Small intestine (tissue), 16 donors: ENCODE results near the gene TACR3. TPM values are rescaled to one million over a fixed set of nuclear protein-coding genes. Genes with fewer than 3 reads are reported as not detected.
"Not testable (repeated sequence)": the region's sequence is repeated elsewhere in the genome, so short reads cannot be mapped to it uniquely, and the experiment has no call there.

ENCODE experiments used
- DNase-seq, 2 donors: peaks; one replicate each; pipeline versions ENCODE4 v3.0.0 to v3.0.0-alpha.2; 2013
- FAIRE-seq: peaks from 2 replicates; lab custom pipeline; 2012; peaks lifted over from hg19 to GRCh38; lab: Jason Lieb, UNC
- H3K27ac ChIP-seq, 3 donors: one replicate each; pipeline ENCODE4 v1.5.1; 2013; ENCODE audit warnings: low read length in 2 of 3, mild to moderate bottlenecking in 2 of 3, control low read depth in 1 of 3, inconsistent platforms in 1 of 3, low read depth in 1 of 3, moderate library complexity in 1 of 3
- H3K27me3 ChIP-seq, 3 donors: one replicate each; pipeline ENCODE4 v1.6.1; 2013; ENCODE audit warnings: low read length in 3 of 3, inconsistent platforms in 1 of 3; ENCODE audit not compliant: control insufficient read depth in 3 of 3, insufficient read depth in 3 of 3
- H3K36me3 ChIP-seq, 3 donors: one replicate each; pipeline ENCODE4 v1.6.1; 2013; ENCODE audit warnings: low read length in 3 of 3, inconsistent platforms in 1 of 3, low read depth in 1 of 3, mild to moderate bottlenecking in 1 of 3, moderate library complexity in 1 of 3; ENCODE audit not compliant: control insufficient read depth in 3 of 3, insufficient read depth in 2 of 3
- H3K4me1 ChIP-seq, 3 donors: one replicate each; pipeline ENCODE4 v1.6.1; 2013; ENCODE audit warnings: low read length in 2 of 3, inconsistent platforms in 1 of 3, low read depth in 1 of 3, mild to moderate bottlenecking in 1 of 3, moderate library complexity in 1 of 3; ENCODE audit not compliant: control insufficient read depth in 3 of 3, insufficient read depth in 2 of 3
- H3K4me3 ChIP-seq, 3 donors: one replicate each; pipeline ENCODE4 v1.5.1; 2013; ENCODE audit warnings: low read length in 3 of 3, control low read depth in 1 of 3, inconsistent platforms in 1 of 3, low read depth in 1 of 3, mild to moderate bottlenecking in 1 of 3, moderate library complexity in 1 of 3
- H3K9me3 ChIP-seq, 2 donors: one replicate each; pipeline ENCODE4 v1.6.1; 2013; ENCODE audit warnings: low read depth in 1 of 2, low read length in 1 of 2; ENCODE audit not compliant: control insufficient read depth in 2 of 2, insufficient read depth in 1 of 2
- WGBS, 3 donors: extraction: QIAGEN DNeasy Blood & Tissue Kit; methylation state at CpG; one replicate each; pipeline ENCODE4 v1.1.7; 2013; 5-methylcytosine and 5-hydroxymethylcytosine counted together
- long read RNA-seq, 10 donors: transcript quantifications; one replicate each; lab custom pipeline, GENCODE V29; 2026
- polyA plus RNA-seq, 4 donors: library from polyadenylated mRNA; stranded (reverse) in 3 of 4; unstranded in 1 of 4; fragments of 200-250 nt in 3 of 4; fragments of 120-200 nt in 1 of 4; gene quantifications; one replicate each; pipeline versions ENCODE4 v1.2.1 to v1.2.3, GENCODE V29; 2013
- donor health status: healthy with polysubstance abuse.
- donor health status: control.
- donor health status: control.
- donor health status: Bipolar disorder and iron deficiency.
- donor health status: healthy.

The TACR3 gene
- under 1 TPM in 1 of 4 donors, not detected in 3; 0.44 TPM for polyA plus RNA-seq
- long read RNA-seq, donor 1, result 0 reads
- long read RNA-seq, donor 2, result 0 reads
- long read RNA-seq, donor 3, result 0 reads
- long read RNA-seq, donor 4, result 0 reads
- long read RNA-seq, donor 5, result 0 reads
- long read RNA-seq, donor 6, result 0 reads
- long read RNA-seq, donor 7, result 0 reads
- long read RNA-seq, donor 8, result 0 reads
- long read RNA-seq, donor 9, result 0 reads
- long read RNA-seq, donor 10, result 0 reads

- FAIRE-seq (no peak), DNase-seq (peak in 1 of 2 donors; percentile 6)
- peaks cover 0 to 17% (median 0%) of the 10 kb centered on the region in 3 donors for H3K27me3 ChIP-seq
- 4 to 14% (median 13%) methylated on average over 20 of the region's 20 CpGs for WGBS, 3 donors
- no peak within 1 kb of the TSS for H3K27ac ChIP-seq
- H3K4me3 ChIP-seq, result peak within 1 kb of the TSS in 1 of 3 donors; percentile 30
- no peaks in the 10 kb centered on the region for H3K36me3 ChIP-seq
- H3K9me3 ChIP-seq, result no peaks in the 10 kb centered on the region
- no peaks in the 10 kb centered on the region for H3K4me1 ChIP-seq
Measured at GRCh38 chr4:103719830-103720207, at the start of gene TACR3. Gene TACR3 (minus strand): TSS chr4:103719985. CDS start chr4:103719675, 310 bp downstream.

GRCh38 chr4:103757631-103758030 lies 37.8 kb upstream of the TACR3 start:
- Histone ChIP-seq H3K36me3 (no peaks in the 10 kb centered on the region), H3K27ac (no peak overlapping the region), H3K27me3 (no peaks in the 10 kb centered on the region), H3K4me3 (no peak overlapping the region), H3K4me1 (no peaks in the 10 kb centered on the region), H3K9me3 (no peaks in the 10 kb centered on the region)
- no peak for FAIRE-seq
- WGBS, 3 donors, result 72 to 81% (median 73%) methylated on average over 2 of the region's 2 CpGs
- DNase-seq, result no peak

GRCh38 chr4:103756741-103757140 lies 37.0 kb upstream of the TACR3 start:
- Histone ChIP-seq H3K36me3 (no peaks in the 10 kb centered on the region), H3K27ac (no peak overlapping the region), H3K4me1 (no peaks in the 10 kb centered on the region), H3K4me3 (no peak overlapping the region), H3K9me3 (no peaks in the 10 kb centered on the region), H3K27me3 (no peaks in the 10 kb centered on the region)
- no peak for DNase-seq
- no peak for FAIRE-seq

GRCh38 chr4:103754844-103755243 lies 35.1 kb upstream of the TACR3 start:
- no peaks in the 10 kb centered on the region for H3K27me3 ChIP-seq
- no peaks in the 10 kb centered on the region for H3K36me3 ChIP-seq
- DNase-seq (no peak), FAIRE-seq (no peak)
- no peak overlapping the region for H3K4me3 ChIP-seq
- no peaks in the 10 kb centered on the region for H3K9me3 ChIP-seq
- H3K27ac ChIP-seq, result no peak overlapping the region
- 63 to 81% (median 70%) methylated on average over 3 of the region's 3 CpGs for WGBS, 3 donors
- no peaks in the 10 kb centered on the region for H3K4me1 ChIP-seq

GRCh38 chr4:103753868-103754653 lies 34.3 kb upstream of the TACR3 start:
- Histone ChIP-seq H3K36me3 (no peaks in the 10 kb centered on the region), H3K4me1 (no peaks in the 10 kb centered on the region), H3K27me3 (no peaks in the 10 kb centered on the region), H3K9me3 (no peaks in the 10 kb centered on the region), H3K4me3 (no peak overlapping the region), H3K27ac (no peak overlapping the region)
- FAIRE-seq, result no peak
- 83 to 92% (median 91%) methylated on average over 7 of the region's 7 CpGs for WGBS, 3 donors
- no peak for DNase-seq

GRCh38 chr4:103723150-103723549 lies 3.4 kb upstream of the TACR3 start:
- not testable (repeated sequence) for DNase-seq, H3K9me3 ChIP-seq, H3K4me1 ChIP-seq, H3K4me3 ChIP-seq, FAIRE-seq, H3K27ac ChIP-seq, H3K36me3 ChIP-seq
- H3K27me3 ChIP-seq, result peaks cover 0 to 17% (median 0%) of the 10 kb centered on the region in 3 donors
- WGBS, 3 donors, result 94 to 98% (median 97%) methylated on average over 19 to 27 of the region's 27 CpGs

GRCh38 chr4:103721251-103721650 lies 1.5 kb upstream of the TACR3 start:
- no peak for FAIRE-seq
- Histone ChIP-seq H3K9me3 (no peaks in the 10 kb centered on the region), H3K4me3 (no peak overlapping the region), H3K27me3 (peaks cover 0 to 17% (median 0%) of the 10 kb centered on the region in 3 donors), H3K4me1 (no peaks in the 10 kb centered on the region), H3K36me3 (no peaks in the 10 kb centered on the region), H3K27ac (no peak overlapping the region)
- no peak for DNase-seq
- WGBS, 3 donors, result 80 to 90% (median 86%) methylated on average over 3 of the region's 3 CpGs

- Histone ChIP-seq H3K9me3 (no peaks in the 10 kb centered on the region), H3K36me3 (no peaks in the 10 kb centered on the region), H3K4me1 (no peaks in the 10 kb centered on the region), H3K27ac (no peak overlapping the region), H3K27me3 (peaks cover 0 to 17% (median 0%) of the 10 kb centered on the region in 3 donors), H3K4me3 (no peak overlapping the region)
- WGBS, 3 donors, result 68 to 81% (median 75%) methylated on average over 8 of the region's 8 CpGs
- no peak for DNase-seq
- no peak for FAIRE-seq
Measured at GRCh38 chr4:103720661-103721060, 876 bp upstream of the TACR3 start.
